NK-92 treated with Interleukin-12 subunit alpha and Interleukin-12 subunit beta, amount 100 ng/mL, for 24 hours (cell line): ENCODE measurements around the gene NMNAT2.

Source experiments
- DNase-seq: peaks from one replicate; lab custom pipeline; 2025; lab: John Stamatoyannopoulos, UW

The NMNAT2 gene

DNA sequence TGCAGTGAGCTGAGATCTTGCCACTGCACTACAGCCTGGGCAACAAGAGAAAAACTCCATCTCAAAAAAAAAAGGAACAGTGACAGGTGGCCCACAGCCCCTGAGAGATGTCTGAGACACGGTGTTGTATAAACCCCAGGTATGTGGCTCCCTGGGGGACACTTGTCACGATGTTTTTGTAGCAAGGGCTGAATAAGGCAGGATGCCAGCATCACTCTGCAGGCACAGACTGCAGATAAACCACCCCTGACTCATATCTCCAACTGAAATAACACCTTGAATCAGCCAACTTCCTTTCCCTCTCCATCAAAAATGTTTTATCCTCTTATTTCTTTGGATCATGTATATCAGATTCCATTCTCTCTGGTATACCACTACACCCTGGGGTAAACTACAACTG, 52.5 kb downstream of the NMNAT2 start:
- DNase-seq = no peak

DNA sequence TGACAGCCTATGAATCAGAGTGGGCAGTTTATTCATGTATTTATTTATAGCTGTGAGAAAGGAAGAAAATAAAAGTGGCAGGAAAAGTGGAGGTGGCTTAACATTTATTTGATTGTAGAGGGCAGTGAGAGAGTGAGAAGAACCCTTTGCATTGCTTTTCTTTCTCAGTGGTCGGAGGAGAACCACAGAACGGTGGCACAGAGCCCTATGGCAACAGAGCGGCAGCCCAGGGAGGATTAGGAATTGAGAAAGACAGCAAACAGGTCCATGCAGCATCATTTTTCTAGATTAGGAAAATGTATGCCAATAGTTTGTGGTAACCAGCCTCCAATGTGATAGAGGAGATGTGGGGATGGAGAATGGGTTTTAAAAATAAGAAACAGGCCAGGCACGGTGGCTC, 53.1 kb downstream of the NMNAT2 start:
- no peak for DNase-seq

DNA sequence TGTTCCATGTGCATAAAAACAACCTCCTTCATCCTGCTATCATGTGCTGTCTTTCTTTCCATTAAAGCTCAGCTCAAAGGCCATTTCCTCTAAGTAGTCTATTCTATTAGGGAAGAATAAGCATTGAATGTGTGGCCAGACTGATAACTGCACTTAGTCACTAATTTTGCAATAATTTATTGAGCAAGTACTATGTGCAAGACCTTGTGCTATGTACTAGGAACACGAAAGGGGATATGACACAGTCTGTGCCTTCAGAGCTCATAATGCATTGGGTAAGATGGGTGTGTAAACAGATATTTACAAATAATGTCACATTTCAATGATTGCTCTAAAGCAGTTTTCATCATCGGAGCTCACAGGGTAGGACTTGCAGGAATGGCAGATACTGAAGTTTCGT, 54.2 kb downstream of the NMNAT2 start:
- no peak for DNase-seq

DNA sequence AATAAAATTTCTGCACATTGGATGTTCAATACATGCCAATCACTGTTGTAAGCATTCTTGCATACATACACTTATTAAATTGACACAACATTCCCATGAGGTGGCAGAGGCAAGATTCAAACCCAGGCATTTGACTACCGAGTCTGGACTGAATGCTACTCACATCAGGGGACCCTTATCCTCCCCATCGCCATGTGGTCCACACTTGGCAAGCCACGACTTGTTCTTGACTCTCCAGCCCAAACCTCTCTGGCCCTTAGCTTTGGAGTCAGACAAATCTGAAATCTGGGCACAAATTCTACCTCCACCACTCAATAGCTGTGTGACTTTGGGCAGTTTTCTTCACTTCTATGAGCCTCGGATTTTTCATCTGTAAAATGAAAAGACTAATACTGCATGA, 57.1 kb downstream of the NMNAT2 start:
- DNase-seq = no peak

DNA sequence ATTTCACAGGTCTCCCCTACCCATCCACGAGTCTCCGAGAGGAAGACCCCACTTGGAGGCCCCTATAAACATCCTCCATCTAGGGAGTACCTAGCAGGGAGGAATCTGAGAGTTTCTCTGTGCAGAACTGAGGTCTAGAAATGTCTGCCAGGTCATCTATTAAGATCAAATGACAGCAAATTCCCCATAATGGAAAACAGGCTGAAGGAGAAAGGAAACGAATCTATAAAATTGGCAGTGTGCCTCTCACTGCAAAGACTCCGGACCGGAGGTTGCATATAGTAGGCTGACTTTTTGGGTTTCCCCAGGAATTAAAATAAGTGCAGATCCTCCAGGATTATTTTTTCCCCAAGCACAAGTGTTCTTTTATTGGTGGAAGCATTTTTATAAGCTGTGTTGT, 57.7 kb downstream of the NMNAT2 start:
- DNase-seq = no peak

DNA sequence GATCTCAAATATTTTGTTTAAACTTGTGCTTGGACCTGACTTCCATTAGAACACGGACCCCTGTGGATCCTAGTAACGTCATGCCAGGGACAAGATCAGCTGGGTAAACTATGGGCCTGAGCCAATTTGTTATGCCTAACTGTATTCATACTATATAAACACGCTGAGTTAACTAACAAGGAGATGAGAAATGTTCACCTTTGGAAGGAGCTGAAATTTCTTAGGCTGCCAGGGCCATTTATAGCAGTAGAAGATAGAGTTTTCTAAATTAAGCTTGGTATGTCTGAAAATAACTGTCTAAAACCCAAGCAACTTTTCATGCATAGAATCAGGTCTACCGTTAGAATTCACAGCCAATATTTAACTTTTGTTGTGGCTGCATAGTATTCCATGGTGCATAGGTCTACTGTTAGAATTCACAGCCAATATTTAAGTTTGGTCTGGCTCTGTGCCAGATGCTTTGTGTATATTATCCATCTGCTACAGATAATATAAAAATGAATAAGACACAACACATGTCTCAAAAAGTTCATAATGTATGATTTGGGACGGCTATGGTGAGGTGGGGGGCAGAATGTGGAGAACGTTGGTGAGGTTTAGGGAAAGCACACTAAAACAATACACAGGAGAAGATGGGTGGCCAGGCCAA, 61.5 kb downstream of the NMNAT2 start:
- no peak for DNase-seq

DNA sequence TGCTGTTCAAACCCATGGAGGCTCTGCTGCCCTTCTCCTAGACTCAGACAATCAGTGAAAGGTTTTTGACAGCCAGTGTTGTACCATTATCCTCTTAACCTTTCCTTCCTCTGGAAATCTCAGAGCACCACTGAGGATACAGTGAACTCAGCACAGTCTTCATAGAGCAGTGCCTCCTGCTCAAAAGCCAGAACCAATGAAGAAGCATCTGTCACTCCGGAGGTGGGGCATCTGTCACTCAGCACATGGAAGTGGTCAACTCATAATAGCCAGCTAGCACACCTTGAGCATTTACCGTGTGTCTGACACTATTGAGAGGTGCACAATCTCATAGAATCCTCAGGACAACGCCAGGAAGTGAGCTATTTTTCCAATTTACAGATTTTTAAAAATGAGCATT, 62.4 kb downstream of the NMNAT2 start:
- DNase-seq = no peak

DNA sequence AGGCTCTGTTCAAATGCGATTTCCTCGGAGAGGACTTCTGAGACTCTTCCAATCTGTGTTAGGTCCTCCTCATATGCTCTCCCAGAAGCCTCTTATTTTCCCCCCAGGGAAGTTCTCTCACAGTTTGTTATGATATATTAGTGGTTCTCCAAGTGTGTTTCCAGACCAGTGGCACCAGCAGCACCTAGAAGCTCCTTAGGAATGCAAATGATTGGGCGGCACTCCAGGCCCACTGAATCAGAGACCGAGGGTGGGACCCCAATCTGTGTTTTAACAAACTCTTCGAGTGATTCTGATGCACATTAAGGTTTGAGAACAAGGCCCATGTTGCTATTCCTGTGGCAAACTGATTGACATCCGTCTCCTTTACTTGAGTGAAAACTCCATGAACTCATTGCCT, 63.0 kb downstream of the NMNAT2 start:
- DNase-seq = no peak

DNA sequence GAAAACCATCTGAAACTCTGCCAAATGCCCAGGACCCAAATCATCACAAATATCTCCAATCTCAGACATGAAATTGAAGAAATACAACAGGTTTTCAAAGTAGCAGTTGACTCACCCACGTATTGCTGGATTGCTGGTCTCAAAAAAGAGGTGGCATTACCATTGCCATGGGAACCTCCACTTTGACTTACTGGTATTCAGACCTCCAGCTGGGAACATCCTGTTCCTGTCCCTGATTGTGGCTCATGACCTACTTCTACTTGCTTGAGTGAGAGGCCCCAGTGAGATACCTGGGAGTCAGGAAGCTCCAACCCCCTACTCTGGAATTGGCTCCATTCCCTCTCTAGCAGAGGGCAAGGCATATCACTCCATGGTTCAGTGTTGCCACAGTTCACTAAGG, 64.6 kb downstream of the NMNAT2 start:
- DNase-seq = no peak

DNA sequence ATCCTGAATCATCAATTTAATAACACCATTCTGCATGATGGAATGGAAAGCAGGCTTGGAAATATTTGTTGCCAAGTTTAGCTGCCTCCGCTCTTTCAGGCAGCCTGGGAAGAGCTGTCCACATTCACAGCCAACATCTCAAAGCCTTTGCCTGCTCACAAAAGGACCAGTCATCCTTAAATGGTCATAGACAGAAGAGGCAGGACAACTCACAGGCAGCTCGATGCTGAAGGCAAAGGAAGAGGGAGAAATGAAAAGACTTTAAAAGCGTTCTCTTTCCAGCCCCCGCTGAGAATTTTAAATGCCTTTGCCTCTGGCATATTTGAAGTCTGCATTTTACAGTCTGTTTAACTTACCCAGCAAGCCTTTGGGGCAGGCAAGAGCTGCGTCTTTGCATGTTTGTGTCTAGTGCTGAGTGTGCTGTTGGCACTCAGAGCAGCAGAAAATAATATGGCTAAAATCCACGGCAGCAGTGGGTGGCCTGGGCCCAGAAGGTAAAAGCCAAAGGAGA, 68.9 kb downstream of the NMNAT2 start:
- DNase-seq = no peak

DNA sequence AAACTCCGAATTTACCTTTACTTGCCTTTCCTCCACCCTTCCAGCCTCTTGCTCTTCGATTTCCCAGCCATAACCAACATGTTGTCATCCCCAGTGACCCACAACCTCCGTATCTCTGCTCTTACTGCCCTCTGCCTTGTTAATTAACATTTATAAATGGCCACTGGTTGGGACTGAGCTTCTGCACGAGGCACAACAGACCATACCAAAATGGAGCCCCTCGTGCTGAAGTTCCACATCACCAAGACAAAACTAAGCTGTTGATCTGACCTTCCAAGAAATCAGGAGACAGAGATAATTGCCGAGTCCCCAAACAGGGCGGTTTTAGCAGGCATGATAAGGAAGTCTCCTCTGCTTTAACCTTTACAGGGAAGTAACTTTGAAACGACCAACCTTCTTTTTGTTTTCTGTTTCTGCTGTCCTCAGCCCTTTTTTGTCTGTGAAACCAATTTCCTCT, 71.9 kb downstream of the NMNAT2 start:
- no peak for DNase-seq

DNA sequence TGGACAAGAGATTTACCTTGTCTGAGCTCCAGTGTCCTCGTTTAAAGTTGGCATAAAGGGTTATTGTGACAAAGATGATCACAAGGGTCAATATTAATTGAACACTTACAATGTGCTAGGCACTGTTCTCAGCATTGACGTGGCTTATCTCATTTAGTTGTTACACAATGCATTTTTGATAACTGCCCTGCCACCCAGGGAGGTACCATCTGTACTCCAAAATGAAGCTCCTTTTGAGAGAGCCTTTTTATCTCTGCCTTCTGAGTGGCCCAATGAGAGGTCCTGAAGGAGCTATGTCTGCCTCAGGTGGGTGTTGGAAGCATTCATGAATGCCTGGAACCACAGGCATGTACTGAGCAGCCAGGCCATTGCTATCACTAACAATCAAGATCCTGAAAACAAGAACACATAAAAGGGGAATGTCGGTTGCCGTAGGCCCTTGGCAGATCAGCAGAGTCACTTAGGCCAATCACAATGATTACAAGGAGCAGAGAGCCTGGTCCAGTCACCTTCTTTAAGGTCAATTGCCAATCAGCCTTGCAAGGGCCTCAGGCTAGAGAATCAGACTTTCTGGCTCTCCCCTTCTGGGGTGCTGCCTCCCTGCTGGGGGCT, 78.5 kb downstream of the NMNAT2 start:
- no peak for DNase-seq

DNA sequence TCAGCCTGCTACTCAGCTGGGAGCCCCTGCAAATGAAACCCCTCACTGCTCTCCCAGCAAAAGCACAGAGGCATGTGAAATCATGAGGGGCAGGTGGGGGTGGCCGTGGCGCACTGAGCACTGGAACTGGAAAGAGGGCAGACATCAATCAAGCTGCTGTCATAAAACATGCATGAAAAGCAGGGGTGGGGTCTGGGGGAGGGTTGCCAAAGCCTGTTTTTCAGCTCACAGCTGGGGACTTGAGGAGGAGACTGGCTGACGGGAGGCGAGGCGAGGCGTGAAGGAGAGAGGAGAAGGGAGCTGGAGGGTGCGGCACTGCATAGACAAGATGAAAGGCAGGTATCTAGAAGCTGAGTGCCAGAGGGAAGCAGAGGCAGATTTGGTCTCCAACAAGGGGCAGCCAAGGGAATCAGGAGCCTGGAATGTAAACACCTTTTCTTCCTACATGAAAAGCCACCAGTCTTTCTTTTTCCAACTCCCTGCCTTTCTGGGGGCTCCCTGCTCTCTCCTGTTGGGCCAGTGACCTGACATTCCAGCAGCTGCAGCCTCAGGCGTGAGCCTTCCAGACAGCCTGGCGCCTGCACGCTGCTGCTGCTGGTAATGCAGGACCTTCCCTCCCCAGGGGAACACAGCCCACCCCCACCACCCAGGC, 87.0 kb downstream of the NMNAT2 start:
- DNase-seq = no peak

DNA sequence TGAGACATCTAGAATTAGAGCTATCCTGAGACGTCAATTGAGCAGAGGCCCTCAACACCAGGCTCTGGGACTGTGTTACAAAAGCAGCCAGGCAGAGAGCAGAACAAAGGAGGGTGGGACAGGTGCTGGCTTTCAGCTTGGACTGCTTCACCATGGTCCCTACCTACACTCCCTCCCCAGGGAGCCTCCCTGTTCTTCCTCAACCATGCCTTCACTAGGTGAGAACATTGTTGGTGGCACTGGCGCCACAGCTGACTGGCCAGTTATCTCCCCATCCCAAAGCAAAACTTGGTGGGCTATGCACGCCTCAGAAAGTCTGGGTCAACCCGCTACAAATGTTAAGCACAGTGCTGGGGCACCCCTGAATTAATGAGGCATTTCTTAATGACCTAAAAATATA, 87.8 kb downstream of the NMNAT2 start:
- DNase-seq = no peak

DNA sequence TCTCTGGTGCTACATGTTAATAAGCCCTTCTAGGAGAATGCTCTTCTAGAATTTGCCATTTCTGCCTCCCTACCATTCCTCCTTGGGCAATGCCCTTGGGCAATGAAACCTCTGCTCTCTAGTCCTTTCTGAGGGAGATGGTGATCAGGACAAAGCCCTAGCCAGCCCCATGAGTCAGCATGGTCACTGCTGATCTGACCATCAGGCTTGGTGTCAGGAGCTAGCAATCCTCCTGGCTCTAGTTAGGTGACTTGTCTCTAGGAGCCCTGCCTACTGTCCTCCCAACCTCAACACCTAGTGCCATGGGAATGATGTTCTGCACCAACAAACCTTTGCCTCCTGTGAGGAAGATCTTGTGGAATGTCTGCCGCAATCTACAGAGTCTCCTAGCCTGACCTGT, 89.8 kb downstream of the NMNAT2 start:
- no peak for DNase-seq

DNA sequence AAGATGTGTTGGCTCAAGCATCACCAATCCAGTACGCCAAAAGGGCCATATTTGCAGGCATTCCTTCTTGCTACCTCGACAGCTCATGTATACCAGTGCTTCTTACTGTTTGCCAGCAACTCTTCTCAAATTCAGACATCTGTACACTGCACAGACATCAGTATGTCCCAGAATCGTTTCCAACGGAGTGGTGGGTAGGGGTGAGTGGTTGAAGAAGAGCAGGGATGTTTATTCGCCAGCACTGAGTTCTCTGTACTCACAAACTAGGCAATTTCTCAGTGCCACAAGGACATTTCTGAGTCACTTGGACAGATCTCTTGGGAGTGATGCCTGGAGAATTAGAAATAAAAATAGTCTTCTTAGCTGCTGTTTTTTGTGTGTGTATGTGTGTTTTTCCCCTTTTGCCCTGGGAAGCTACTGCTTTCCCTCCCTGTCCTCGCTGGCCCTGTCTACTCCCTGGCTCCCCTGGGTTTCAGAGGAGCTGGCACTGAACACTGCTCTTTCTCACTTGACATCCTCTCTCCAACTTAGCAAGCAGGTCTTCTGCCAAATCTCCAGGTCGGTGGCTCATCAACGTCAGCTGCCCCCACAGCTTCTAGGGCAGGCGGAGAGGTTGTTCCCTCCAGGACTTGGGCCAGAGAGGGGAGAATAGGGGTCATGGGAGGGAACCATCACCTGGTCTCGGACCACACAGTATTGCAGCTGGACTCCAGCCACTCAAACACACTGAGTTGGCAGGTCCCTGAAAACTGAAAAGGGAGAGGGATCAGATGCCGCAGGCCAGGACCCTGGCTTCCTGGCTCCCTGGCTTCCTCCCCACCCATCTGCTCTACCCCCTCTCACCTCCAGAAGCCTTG, 90.5 kb downstream of the NMNAT2 start:
- DNase-seq = no peak

DNA sequence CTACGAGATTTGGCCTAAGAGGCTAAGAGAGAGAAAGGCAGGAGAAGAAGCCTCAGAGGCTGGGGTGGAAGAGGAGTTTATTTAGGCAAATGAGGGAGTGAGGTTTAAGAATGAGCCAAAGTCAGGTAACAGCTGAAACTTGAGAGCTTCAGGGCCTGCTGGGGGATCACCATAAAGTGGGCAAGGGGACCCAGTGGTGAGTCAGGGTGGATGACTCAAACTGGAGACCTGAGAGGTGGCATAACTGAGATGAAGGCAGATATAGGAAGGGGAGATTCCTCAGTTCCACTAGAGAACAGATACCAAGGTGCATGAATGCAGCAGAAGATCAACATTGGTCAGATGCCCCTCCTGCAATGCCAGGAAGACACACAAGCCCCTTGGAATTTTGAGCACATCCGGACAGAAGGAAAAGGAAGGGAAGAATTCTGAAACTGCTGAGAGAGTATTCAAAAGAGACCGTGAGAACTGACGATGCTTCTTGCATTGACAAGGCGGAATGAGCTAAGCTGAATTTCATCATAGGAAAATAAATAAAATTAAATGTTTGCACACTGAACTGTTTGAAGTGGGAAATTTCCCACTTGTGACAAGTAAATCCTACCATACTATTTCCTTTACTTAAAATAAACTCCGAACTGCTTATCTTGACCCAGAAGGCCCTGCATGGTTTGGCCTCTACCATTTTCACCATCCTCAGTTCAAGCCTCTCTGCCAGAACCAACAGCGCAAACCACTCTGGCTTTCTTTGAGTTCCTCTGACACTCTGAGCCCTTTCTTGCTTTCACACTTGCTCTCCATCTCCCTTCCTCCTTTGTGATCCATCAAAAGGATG, 94.1 kb downstream of the NMNAT2 start:
- DNase-seq = no peak

DNA sequence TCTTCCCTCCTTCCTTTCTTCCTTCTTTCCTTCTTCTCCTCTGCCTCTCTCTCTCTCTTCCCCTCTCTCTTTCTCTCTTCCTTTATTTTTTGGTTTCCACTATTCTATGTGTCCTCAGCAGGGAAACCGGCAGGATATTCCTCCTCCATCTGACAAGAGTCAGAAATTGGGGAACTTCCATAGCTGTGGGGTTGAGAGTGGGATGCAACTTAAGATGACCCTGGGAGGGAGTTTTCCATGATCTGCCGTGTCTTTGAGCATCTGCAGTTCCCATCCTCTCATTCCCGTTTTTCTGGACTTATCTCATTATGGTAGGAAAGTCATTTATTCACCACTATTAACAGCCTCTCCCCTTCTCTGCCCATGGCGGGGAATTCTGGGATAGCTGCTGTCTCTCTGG, 98.6 kb downstream of the NMNAT2 start:
- DNase-seq = no peak

DNA sequence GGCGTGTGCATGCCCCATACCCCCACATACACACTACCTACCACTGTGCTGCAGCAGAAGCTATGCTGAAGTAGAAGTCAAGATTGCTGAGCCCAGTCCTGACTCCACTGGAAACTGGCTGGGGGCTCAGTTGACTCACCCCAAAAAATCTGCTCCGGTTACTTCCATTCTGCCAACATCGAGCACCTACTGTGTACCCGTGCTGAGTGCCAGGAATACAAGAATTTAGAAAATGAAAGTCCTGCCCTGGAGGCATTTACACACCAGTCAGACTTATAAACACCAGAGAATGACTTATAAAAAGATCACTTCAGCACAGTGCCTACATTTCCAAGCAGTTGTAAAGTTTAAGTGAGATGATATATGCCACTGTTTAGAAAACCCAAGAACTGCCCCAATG, 99.1 kb downstream of the NMNAT2 start:
- DNase-seq = no peak

DNA sequence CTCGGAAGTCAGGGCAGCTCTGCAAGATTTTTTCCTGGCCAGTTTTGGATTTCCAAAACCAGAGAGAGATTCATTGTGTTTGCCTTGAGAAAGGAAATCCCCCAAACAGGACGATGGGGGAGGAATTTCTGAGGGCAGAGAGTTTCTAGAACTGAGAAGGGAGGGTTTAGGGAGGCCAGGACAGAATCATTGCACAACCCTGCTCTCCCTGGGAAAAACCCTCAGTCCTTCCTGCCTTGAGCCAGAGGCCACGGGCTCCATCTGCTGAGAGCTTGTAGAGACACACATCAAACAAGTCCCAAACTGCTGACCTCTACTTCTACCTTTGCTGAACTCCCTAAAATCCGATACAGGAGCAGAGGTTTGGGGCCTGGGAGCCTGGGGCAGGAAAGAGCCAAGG, 99.7 kb downstream of the NMNAT2 start:
- DNase-seq = no peak

DNA sequence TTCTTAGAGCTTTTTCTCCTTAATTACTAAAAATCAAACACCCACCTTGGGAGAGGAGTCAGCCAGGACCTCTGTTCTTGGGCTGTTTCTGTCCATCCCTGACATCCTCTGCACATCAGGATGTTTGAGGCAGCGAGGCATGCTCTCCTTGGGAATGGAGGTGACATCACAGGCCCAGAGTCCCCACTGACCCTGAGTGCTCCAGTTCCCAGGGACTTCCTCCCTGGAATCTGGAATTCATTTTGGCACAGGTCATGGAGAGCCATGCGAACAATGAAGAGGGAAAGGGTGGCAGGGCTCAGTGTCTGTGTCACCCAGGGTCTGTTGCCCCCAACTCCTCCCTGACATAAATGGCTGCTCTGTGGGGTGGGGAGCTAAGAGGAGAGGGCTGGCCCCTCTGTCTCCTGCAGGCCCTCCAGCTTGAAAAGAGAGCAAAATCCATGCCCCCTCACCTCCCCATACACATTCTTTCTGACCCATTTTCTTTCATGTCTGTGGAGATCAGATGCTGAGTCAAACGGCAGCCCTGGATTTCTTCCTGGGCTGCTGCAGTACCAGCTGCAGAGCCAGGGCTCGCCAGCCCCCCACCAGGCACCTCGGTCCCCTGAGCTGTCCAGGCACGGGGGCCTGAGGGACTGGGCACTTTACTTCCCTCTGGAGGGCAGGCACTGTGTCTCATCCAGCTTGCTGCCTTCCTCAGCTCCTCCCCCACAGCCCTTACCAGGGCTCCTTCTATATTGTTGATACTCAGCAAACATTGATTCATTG, 102.0 kb downstream of the NMNAT2 start:
- DNase-seq = no peak
